K562 (cell line): ENCODE measurements around the gene AP1M2. TPM values are rescaled to one million over a fixed set of nuclear protein-coding genes. Genes with fewer than 3 reads are reported as not detected.

Experiments
- ADNP ChIP-seq: fragments of 200-800 bp; sonication (Bioruptor generic); IDR thresholded peaks from 2 replicates; pipeline ENCODE4 v1.6.1; 2016; ENCODE audit warnings: missing genetic modification characterization, missing compliant biosample characterization
- BRD4 ChIP-seq: fragments of 200-600 bp; sonication (generic); IDR thresholded peaks from 2 replicates; pipeline ENCODE4 v1.6.1; 2017; ENCODE audit warnings: inconsistent platforms
- CEBPB ChIP-seq: fragments of 450-650 bp; IDR thresholded peaks from 2 replicates; pipeline ENCODE4 v1.6.1; 2016; ENCODE audit warnings: missing genetic modification characterization, missing compliant biosample characterization
- DNMT1 ChIP-seq: fragments of 450-650 bp; IDR thresholded peaks from 2 replicates; pipeline ENCODE4 v1.6.1; 2016; ENCODE audit warnings: antibody characterized with exemption, mild to moderate bottlenecking
- HDAC1 ChIP-seq, 2 experiments: fragments of 450-650 bp; IDR thresholded peaks; 2 replicates each; pipeline ENCODE4 v1.6.1; 2016 to 2017; ENCODE audit warnings: inconsistent platforms in 1 of 2, mild to moderate bottlenecking in 1 of 2, moderate library complexity in 1 of 2
- KDM1A ChIP-seq, 2 experiments: fragments of 450-650 bp; IDR thresholded peaks; 2 replicates each; pipeline ENCODE4 v1.6.1; 2016; ENCODE audit warnings: mild to moderate bottlenecking in 2 of 2
- NCOA2 ChIP-seq, 2 experiments: fragments of 450-650 bp; IDR thresholded peaks; 2 replicates each; pipeline ENCODE4 v1.6.1; 2018; ENCODE audit warnings: mild to moderate bottlenecking in 2 of 2, moderate library complexity in 1 of 2; ENCODE audit not compliant: partially characterized antibody in 2 of 2
- NCOA4 ChIP-seq: fragments of 450-650 bp; IDR thresholded peaks from 2 replicates; pipeline ENCODE4 v1.6.1; 2018; ENCODE audit warnings: mild to moderate bottlenecking; ENCODE audit not compliant: partially characterized antibody
- NR4A1 ChIP-seq, 2 experiments: fragments of 250-450 bp in 1 of 2; fragments of 450-650 bp in 1 of 2; sonication (Bioruptor Pico) in 1 of 2; IDR thresholded peaks; 2 replicates each; pipeline versions ENCODE4 v1.4.0 to v1.6.1; 2016 to 2020; ENCODE audit warnings: mild to moderate bottlenecking in 2 of 2, missing compliant biosample characterization in 1 of 2, missing genetic modification characterization in 1 of 2, moderate library complexity in 1 of 2
- RBM25 ChIP-seq: fragments of 200-400 bp; formaldehyde crosslinking; IDR thresholded peaks from 2 replicates; pipeline ENCODE4 v1.6.1; 2018; ENCODE audit warnings: low read length, low read depth, moderate library complexity; ENCODE audit not compliant: severe bottlenecking
- RBM34 ChIP-seq: fragments of 200-400 bp; formaldehyde crosslinking; IDR thresholded peaks from 2 replicates; pipeline ENCODE4 v1.6.1; 2018; ENCODE audit warnings: low read length, borderline replicate concordance; ENCODE audit not compliant: insufficient read depth
- RCOR1 ChIP-seq, 2 experiments: IDR thresholded peaks; 2 replicates each; pipeline ENCODE4 v1.6.1; 2012; ENCODE audit warnings: low read depth in 2 of 2, low read length in 2 of 2, borderline replicate concordance in 1 of 2, improper control_type of control experiment in 1 of 2
- SLC30A9 ChIP-seq: fragments of 250-450 bp; sonication (Bioruptor Pico); IDR thresholded peaks from 2 replicates; pipeline ENCODE4 v1.8.0; 2022; ENCODE audit warnings: mild to moderate bottlenecking, moderate library complexity
- SMARCA5 ChIP-seq: fragments of 450-650 bp; IDR thresholded peaks from 2 replicates; pipeline ENCODE4 v1.6.1; 2016
- SNIP1 ChIP-seq: fragments of 450-650 bp; IDR thresholded peaks from 2 replicates; pipeline ENCODE4 v1.7.1; 2017; ENCODE audit warnings: low read depth, mild to moderate bottlenecking
- ZBTB17 ChIP-seq: fragments of 450-650 bp; formaldehyde crosslinking; IDR thresholded peaks from 2 replicates; pipeline ENCODE4 v1.4.0; 2020; ENCODE audit warnings: mild to moderate bottlenecking
- ZBTB33 ChIP-seq: sonication (generic); formaldehyde crosslinking; IDR thresholded peaks from 2 replicates; pipeline ENCODE4 v1.8.1; 2023; ENCODE audit warnings: mild to moderate bottlenecking, missing genetic modification reagents
- ZNF197 ChIP-seq: fragments of 200-800 bp; sonication (Bioruptor generic); IDR thresholded peaks from 2 replicates; pipeline ENCODE4 v1.6.1; 2016; ENCODE audit warnings: low read depth, missing genetic modification characterization, missing compliant biosample characterization
- polyA plus RNA-seq, 8 experiments: library from polyadenylated mRNA; depleted of rRNA in 4 of 8; stranded (reverse) in 5 of 8; unstranded in 3 of 8; fragments of >200 nt; fragmentation: Nextera tagmentation in 2 of 8; fragmentation: Illumina TruSeq in 1 of 8; extraction: Ambion mirVana in 2 of 8; extraction: Trizol in 1 of 8; gene quantifications; 2 replicates each; pipeline versions ENCODE4 v1.2.1 to v1.2.3, GENCODE V29; 2011 to 2014; ENCODE audit warnings: inconsistent platforms in 1 of 8, missing spikeins in 1 of 8
- total RNA-seq, 7 experiments: library from RNA; depleted of rRNA in 6 of 7; stranded (reverse); fragments of >200 nt in 6 of 7; fragmentation: Illumina TruSeq in 2 of 7; extraction: Trizol in 2 of 7; gene quantifications; 2 replicates each; pipeline versions ENCODE4 v1.2.1 to v1.2.3, GENCODE V29; 2011 to 2021; ENCODE audit warnings: low replicate concordance in 1 of 7

AP1M2 gene
- total and polyA plus RNA-seq, 9 of the 15 experiments (the other 6 are each of a cell fraction or from before 2014, with no cell fraction given): 0.33 to 1.4 (median 0.89) TPM; not detected in 1

GRCh38 chr19:10615429-10616023 lies 28.4 kb upstream of the AP1M2 start (continued):
- TF ChIP-seq ZNF197 (CRISPR knock-in tag): no peak
- TF ChIP-seq ZBTB17: no peak
- TF ChIP-seq NCOA4: peak; percentile 21
- no peak for TF ChIP-seq SLC30A9 (CRISPR knock-in tag)
- peak; percentile 88 for TF ChIP-seq RBM25
- TF ChIP-seq RCOR1 (IDR thresholded peaks at IDR 0.05; ENCODE audit: borderline replicate concordance in 1 of 2, low read depth in 2 of 2, low read length in 2 of 2): peak; percentile 22 to 48; a peak in 1 of 4 replicates
- peak; percentile 48; the same call in 1 of the 2 replicates for TF ChIP-seq SMARCA5
- peak; percentile 91 for TF ChIP-seq ADNP
- 0 out of 4 replicates have a peak, but pooled peaks of 1 of the 2 experiments have one; percentile 27 for TF ChIP-seq HDAC1 (IDR thresholded peaks at IDR 0.05)
- 0 out of 2 replicates have a peak, but pooled peaks have one; percentile 6 for TF ChIP-seq ZBTB33 (CRISPR knock-in tag)
- TF ChIP-seq RBM34: no peak
- TF ChIP-seq SNIP1: no peak
- TF ChIP-seq CEBPB (tag): no peak
- TF ChIP-seq NR4A1 (CRISPR knock-in tag; IDR thresholded peaks at IDR 0.05): no peak
- no peak for TF ChIP-seq NR4A1 (tag; IDR thresholded peaks at IDR 0.05)
- TF ChIP-seq DNMT1: no peak
- no peak for TF ChIP-seq BRD4
- TF ChIP-seq NCOA2 (IDR thresholded peaks at IDR 0.05; ENCODE audit: partially characterized antibody in 2 of 2): no peak
- TF ChIP-seq KDM1A (IDR thresholded peaks at IDR 0.05): peak; percentile 66 to 83
- TF ChIP-seq, all 486 proteins: peak for 11
